Measurements from ENCODE around the gene ARL6IP6.

DNA sequence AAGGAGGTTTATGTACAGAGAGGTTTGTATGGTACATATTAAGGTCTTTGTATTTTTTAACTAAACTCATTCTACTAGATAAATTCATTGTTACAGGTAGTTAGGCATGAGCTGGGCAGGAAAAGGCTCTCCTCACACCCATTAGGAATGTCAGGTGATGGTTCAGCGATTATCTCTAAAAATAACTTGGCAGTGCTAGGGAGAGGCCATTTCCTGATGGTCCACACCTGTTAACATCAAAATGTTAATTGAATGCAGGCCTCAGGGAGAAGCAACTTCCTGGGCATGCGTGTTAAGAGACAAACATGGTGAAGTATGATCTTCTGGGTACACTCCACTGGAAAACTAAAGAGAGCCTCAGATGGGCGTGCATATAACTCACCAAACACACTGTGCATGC is 73.6 kb downstream of the ARL6IP6 start:
- TF ChIP-seq, protein P1, sequence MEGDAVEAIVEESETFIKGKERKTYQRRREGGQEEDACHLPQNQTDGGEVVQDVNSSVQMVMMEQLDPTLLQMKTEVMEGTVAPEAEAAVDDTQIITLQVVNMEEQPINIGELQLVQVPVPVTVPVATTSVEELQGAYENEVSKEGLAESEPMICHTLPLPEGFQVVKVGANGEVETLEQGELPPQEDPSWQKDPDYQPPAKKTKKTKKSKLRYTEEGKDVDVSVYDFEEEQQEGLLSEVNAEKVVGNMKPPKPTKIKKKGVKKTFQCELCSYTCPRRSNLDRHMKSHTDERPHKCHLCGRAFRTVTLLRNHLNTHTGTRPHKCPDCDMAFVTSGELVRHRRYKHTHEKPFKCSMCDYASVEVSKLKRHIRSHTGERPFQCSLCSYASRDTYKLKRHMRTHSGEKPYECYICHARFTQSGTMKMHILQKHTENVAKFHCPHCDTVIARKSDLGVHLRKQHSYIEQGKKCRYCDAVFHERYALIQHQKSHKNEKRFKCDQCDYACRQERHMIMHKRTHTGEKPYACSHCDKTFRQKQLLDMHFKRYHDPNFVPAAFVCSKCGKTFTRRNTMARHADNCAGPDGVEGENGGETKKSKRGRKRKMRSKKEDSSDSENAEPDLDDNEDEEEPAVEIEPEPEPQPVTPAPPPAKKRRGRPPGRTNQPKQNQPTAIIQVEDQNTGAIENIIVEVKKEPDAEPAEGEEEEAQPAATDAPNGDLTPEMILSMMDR (tag by site-specific recombination; IDR thresholded peaks at IDR 0.05) = no peak
- TF ChIP-seq YY1 (tag by site-specific recombination; IDR thresholded peaks at IDR 0.05) (no peak), ZNF423 (tag by site-specific recombination; IDR thresholded peaks at IDR 0.05) (no peak), ZNF2 (tag by site-specific recombination; IDR thresholded peaks at IDR 0.05) (no peak), ZFP41 (tag by site-specific recombination; IDR thresholded peaks at IDR 0.05; ENCODE audit: borderline replicate concordance) (no peak), KLF16 (tag by site-specific recombination; IDR thresholded peaks at IDR 0.05) (no peak), ZNF426 (tag by site-specific recombination; IDR thresholded peaks at IDR 0.05) (no peak), ZNF660 (tag by site-specific recombination; IDR thresholded peaks at IDR 0.05) (no peak), ZNF223 (tag by site-specific recombination; IDR thresholded peaks at IDR 0.05) (no peak), GLI4 (tag by site-specific recombination; IDR thresholded peaks at IDR 0.05) (no peak)
- TF ChIP-seq, protein P2, sequence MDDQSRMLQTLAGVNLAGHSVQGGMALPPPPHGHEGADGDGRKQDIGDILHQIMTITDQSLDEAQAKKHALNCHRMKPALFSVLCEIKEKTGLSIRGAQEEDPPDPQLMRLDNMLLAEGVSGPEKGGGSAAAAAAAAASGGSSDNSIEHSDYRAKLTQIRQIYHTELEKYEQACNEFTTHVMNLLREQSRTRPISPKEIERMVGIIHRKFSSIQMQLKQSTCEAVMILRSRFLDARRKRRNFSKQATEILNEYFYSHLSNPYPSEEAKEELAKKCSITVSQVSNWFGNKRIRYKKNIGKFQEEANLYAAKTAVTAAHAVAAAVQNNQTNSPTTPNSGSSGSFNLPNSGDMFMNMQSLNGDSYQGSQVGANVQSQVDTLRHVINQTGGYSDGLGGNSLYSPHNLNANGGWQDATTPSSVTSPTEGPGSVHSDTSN (CRISPR knock-in tag; IDR thresholded peaks at IDR 0.05) = no peak
